Psoas muscle (tissue), 8 donors: Measurements from ENCODE around the gene MPV17L2. TPM values are rescaled to one million over a fixed set of nuclear protein-coding genes. Genes with fewer than 3 reads are reported as not detected.

Source experiments
- ATAC-seq, 4 donors: fragments of 200-7000 bp; cut with Tn5 transposase; one replicate each; pipeline ENCODE4 v1.9.1; 2020; ENCODE audit warnings: moderate library complexity in 3 of 4, mild to moderate bottlenecking in 2 of 4
- DNase-seq, 2 donors: peaks; one replicate each; pipeline ENCODE4 v3.0.0-alpha.2; 2020
- H3K27ac ChIP-seq: fragments of 200-600 bp; one replicate; pipeline ENCODE4 v1.8.0; 2022
- H3K27me3 ChIP-seq, 3 donors: fragments of 200-600 bp in 1 of 3; one replicate each; pipeline versions ENCODE4 v1.6.1 to v1.8.0; 2013 to 2022; ENCODE audit warnings: low read length in 2 of 3, mild to moderate bottlenecking in 2 of 3, moderate library complexity in 1 of 3; ENCODE audit not compliant: insufficient read depth in 3 of 3
- H3K36me3 ChIP-seq, 2 donors: fragments of 200-600 bp in 1 of 2; one replicate each; pipeline versions ENCODE4 v1.6.1 to v1.8.0; 2013 to 2022; ENCODE audit warnings: low read depth in 1 of 2, mild to moderate bottlenecking in 1 of 2, moderate library complexity in 1 of 2; ENCODE audit not compliant: insufficient read depth in 1 of 2
- H3K4me1 ChIP-seq: fragments of 200-600 bp; one replicate; pipeline ENCODE4 v1.8.0; 2022
- H3K4me3 ChIP-seq: fragments of 200-600 bp; one replicate; pipeline ENCODE4 v1.8.0; 2022; ENCODE audit warnings: mild to moderate bottlenecking
- H3K9me3 ChIP-seq: fragments of 200-600 bp; one replicate; pipeline ENCODE4 v1.8.0; 2022
- CTCF ChIP-seq: fragments of 200-600 bp; IDR thresholded peaks from one replicate; pipeline ENCODE4 v1.8.0; 2022; ENCODE audit warnings: antibody characterized with exemption
- WGBS, 3 donors: extraction: QIAGEN DNeasy Blood & Tissue Kit; methylation state at CpG; one replicate each; pipeline versions ENCODE4 v1.1.6 to v1.1.7; 2013; 5-methylcytosine and 5-hydroxymethylcytosine counted together
- intact Hi-C, 2 donors: fragments of 100-400 bp; cut with DNase I; formaldehyde crosslinking; loops; one replicate each; pipeline versions ENCODE4 v1.11.0 to v1.14.2; 2022
- polyA plus RNA-seq, 3 donors: library from polyadenylated mRNA; stranded (reverse); fragments of 200-250 nt; gene quantifications; one replicate each; pipeline ENCODE4 v1.2.3, GENCODE V29; 2013
- total RNA-seq, 4 donors: library from RNA; stranded (reverse); fragmentation: NEBNext Ultra II Directional in 2 of 4; extraction: Animal tissue kit (Norgen Biotek cat#: 25700) in 2 of 4; gene quantifications; one replicate each; pipeline versions ENCODE4 v1.2.1 to v1.2.4, GENCODE V29; 2021 to 2023
- donor health status: healthy with polysubstance abuse.
- donor health status: DM: no; HTN: no; CAD: no; lungs with moderate emphysema.
- donor health status: Bipolar disorder and iron deficiency.
- donor health status: healthy.
- donor health status: DM: yes; HTN: yes; CAD: no.
- donor health status: DM: no; HTN: no; CAD: no.
- donor health status: DM: no; HTN: no; CAD: no.
- donor health status: DM: yes; HTN: yes; CAD: no.

MPV17L2 gene
- total and polyA plus RNA-seq, 7 donors = 5.9 to 23.3 (median 12.7) TPM

- WGBS, 3 donors = 7 to 22% (median 9%) methylated on average over 15 to 33 of the region's 33 CpGs
- intact Hi-C loops = loop anchor here in 1 of 2 donors (5.0 to 10.0 kb wide), 2 partner anchors 68 to 194 kb away; partner anchors contain the start of genes PIK3R2 and SSBP4
- Histone ChIP-seq H3K27ac (no peak overlapping the region), H3K4me1 (peaks cover 6% of the 10 kb centered on the region), H3K4me3 (no peak overlapping the region), H3K27me3 (peaks cover 0 to 3% (median 0%) of the 10 kb centered on the region in 3 donors), H3K9me3 (no peaks in the 10 kb centered on the region), H3K36me3 (no peaks in the 10 kb centered on the region)
- TF ChIP-seq CTCF = no peak
- ATAC-seq (no peak), DNase-seq (no peak)
Observed at GRCh38 chr19:18220632-18221275, 27.7 kb downstream of the MPV17L2 start.

- Histone ChIP-seq H3K4me1 (peaks cover 12% of the 10 kb centered on the region), H3K27ac (no peak overlapping the region), H3K36me3 (no peaks in the 10 kb centered on the region), H3K9me3 (no peaks in the 10 kb centered on the region), H3K27me3 (peaks cover 0 to 3% (median 0%) of the 10 kb centered on the region in 3 donors), H3K4me3 (no peak overlapping the region)
- intact Hi-C loops = loop anchor here in 1 of 2 donors (5.0 to 10.0 kb wide), 2 partner anchors 70 to 193 kb away; partner anchors contain the start of genes PIK3R2 and SSBP4
- no peak for TF ChIP-seq CTCF
- ATAC-seq (no peak), DNase-seq (no peak)
- WGBS, 3 donors = 81 to 85% (median 84%) methylated on average over 24 to 25 of the region's 25 CpGs
Observed at GRCh38 chr19:18221815-18222725, 29.1 kb downstream of the MPV17L2 start.

- no peak for TF ChIP-seq CTCF
- peak; percentile 49 to 78 for DNase-seq
- Histone ChIP-seq H3K36me3 (no peaks in the 10 kb centered on the region), H3K4me3 (peak overlapping the region; percentile 65), H3K4me1 (peaks cover 27% of the 10 kb centered on the region), H3K27ac (peak overlapping the region; percentile 69), H3K27me3 (peaks cover 0 to 3% (median 0%) of the 10 kb centered on the region in 3 donors), H3K9me3 (no peaks in the 10 kb centered on the region)
- WGBS, 3 donors = 7% methylated on average over 39 of the region's 39 CpGs
- intact Hi-C loops = loop anchor here in 1 of 2 donors (5.0 to 10.0 kb wide), 2 partner anchors 72 to 191 kb away; partner anchors contain the start of genes PIK3R2 and SSBP4
- peak; percentile 4 to 29 (median 11) for ATAC-seq
Observed at GRCh38 chr19:18223860-18224524, 31.0 kb downstream of the MPV17L2 start.

- Histone ChIP-seq H3K4me1 (peaks cover 27% of the 10 kb centered on the region), H3K9me3 (no peaks in the 10 kb centered on the region), H3K36me3 (no peaks in the 10 kb centered on the region), H3K27me3 (peaks cover 0 to 3% (median 0%) of the 10 kb centered on the region in 3 donors), H3K4me3 (peak overlapping the region; percentile 65), H3K27ac (peak overlapping the region; percentile 69)
- intact Hi-C loops = loop anchor here in 1 of 2 donors (5.0 to 10.0 kb wide), 2 partner anchors 72 to 190 kb away; partner anchors contain the start of genes PIK3R2 and SSBP4
- WGBS, 3 donors = 2 to 5% (median 4%) methylated on average over 57 to 81 of the region's 81 CpGs
- DNase-seq (peak; percentile 99), ATAC-seq (peak; percentile 96 to 100 (median 97))
- no peak for TF ChIP-seq CTCF
Observed at GRCh38 chr19:18224525-18225354, 31.7 kb downstream of the MPV17L2 start.
